Measurements from ENCODE around the gene EVC2. TPM values are rescaled to one million over a fixed set of nuclear protein-coding genes. Genes with fewer than 3 reads are reported as not detected.

The EVC2 gene
- total and polyA plus RNA-seq, 10 of the 15 experiments (the other 5 are each of a cell fraction or from before 2014, with no cell fraction given), result 0.34 to 10.4 (median 5.6) TPM

- SMC1A ChIA-PET (ENCODE audit: uncharacterized antibody, unreplicated experiment), result interaction anchor here (0.7 to 1.6 kb wide), 2 partner anchors 9 to 37 kb away, joined by 3 read pairs; no protein-coding TSS in a partner anchor
- BruUV-seq (replicated peaks), result no TSS peak
- in situ Hi-C loops (cut with MboI), result no loop called here
- TF ChIP-seq CTCF (IDR thresholded peaks at IDR 0.05 in 2 of 3, conservative IDR thresholded peaks at IDR 0.05 in 1 of 3; ENCODE audit: control insufficient read depth in 2 of 3, extremely low read depth in 1 of 3, insufficient read depth in 1 of 3, low read depth in 3 of 3, low read length in 3 of 3), result no peak
- no peak for TF ChIP-seq BMI1 (IDR thresholded peaks at IDR 0.05; ENCODE audit: borderline replicate concordance)
- TF ChIP-seq TARDBP (IDR thresholded peaks at IDR 0.05; ENCODE audit: borderline replicate concordance), result no peak
- TF ChIP-seq PAX8 (IDR thresholded peaks at IDR 0.05), result no peak
- no peak for TF ChIP-seq TCF7 (IDR thresholded peaks at IDR 0.05; ENCODE audit: borderline replicate concordance)
- TF ChIP-seq ESRRA (IDR thresholded peaks at IDR 0.05; ENCODE audit: low read length), result no peak
- TF ChIP-seq NKRF (conservative IDR thresholded peaks at IDR 0.05), result no peak
- TF ChIP-seq PRDM15 (CRISPR knock-in tag; IDR thresholded peaks at IDR 0.05), result no peak
- TF ChIP-seq YY1 (IDR thresholded peaks at IDR 0.05; ENCODE audit: low read depth, low read length), result no peak
- no peak for TF ChIP-seq USF2 (IDR thresholded peaks at IDR 0.05; ENCODE audit: borderline replicate concordance, low read depth, low read length)
- no peak for TF ChIP-seq JUNB (IDR thresholded peaks at IDR 0.05)
- no peak for TF ChIP-seq ZNF622 (IDR thresholded peaks at IDR 0.05)
- TF ChIP-seq STAT1 (conservative IDR thresholded peaks at IDR 0.05), result no peak
These were observed 41.9 kb upstream of the EVC2 start for GRCh38 chr4:5750052-5750945.

More at GRCh38 chr4:5750052-5750945, 41.9 kb upstream of the EVC2 start:
- H3K27me3 ChIP-seq (replicated peaks in 1 of 2; ENCODE audit: control insufficient read depth in 2 of 2, insufficient read depth in 2 of 2, low read length in 1 of 2), result no peaks in the 10 kb centered on the region
- H2AFZ ChIP-seq (ENCODE audit: control insufficient read depth, low read depth, low read length), result no peak overlapping the region
- H4K20me1 ChIP-seq (ENCODE audit: control insufficient read depth, insufficient read depth), result no peaks in the 10 kb centered on the region
- no peak overlapping the region for H3K9ac ChIP-seq (ENCODE audit: control insufficient read depth, insufficient read depth, low read length)
- intact Hi-C loops (cut with micrococcal nuclease; ENCODE audit: unreplicated experiment), result no loop called here
- H3K4me2 ChIP-seq (ENCODE audit: control insufficient read depth, insufficient read depth), result no peak overlapping the region
- no peak for FAIRE-seq
- H3K27ac ChIP-seq (ENCODE audit: control insufficient read depth, insufficient read depth), result no peak overlapping the region
- H3K4me3 ChIP-seq, result no peak overlapping the region
- no peaks in the 10 kb centered on the region for H3K79me2 ChIP-seq (ENCODE audit: control insufficient read depth, insufficient read depth, low read length)
- no peak for DNase-seq (ENCODE audit: low read depth, low spot score)
- ATAC-seq, result no peak
- H3K36me3 ChIP-seq (ENCODE audit: control insufficient read depth in 2 of 2, insufficient read depth in 2 of 2, low read length in 1 of 2), result peaks cover 0 to 1% of the 10 kb centered on the region in 2 experiments; a peak in 2 of 4 replicates
- H3K4me1 ChIP-seq (ENCODE audit: control insufficient read depth, insufficient read depth, low read length), result no peaks in the 10 kb centered on the region
- ChIA-PET POLR2A (no interaction called here), RAD21 (ENCODE audit: unreplicated experiment) (no interaction called here), CTCF (interaction anchor here (0.8 kb wide), 1 partner anchor 13 kb away, joined by 4 read pairs; no protein-coding TSS in a partner anchor)
- 35% methylated on average over 10 of the region's 10 CpGs for WGBS (ENCODE audit: insufficient coverage, insufficient replicate concordance, low lambda C conversion rate, missing lambda C conversion rate)
- H3K9me3 ChIP-seq (replicated peaks; ENCODE audit: control insufficient read depth, insufficient read depth, low read length), result no peaks in the 10 kb centered on the region

Data from GM12878 (cell line).